ENCODE measurements around the gene ACTR10.
A peak's percentile ranks its signal among the peaks of the same experiment; 100 is the strongest.

ACTR10 gene

GRCh38 chr14:58189176-58189575 is 10.8 kb upstream of the ACTR10 start:
- Histone ChIP-seq H3K4me1 (ENCODE audit: insufficient read depth, low read length) (no peaks in the 10 kb centered on the region), H3K9ac (ENCODE audit: low read depth, low read length) (no peak overlapping the region), H3K4me3 (ENCODE audit: low read length) (no peak overlapping the region), H3K36me3 (ENCODE audit: insufficient read depth, low read depth, low read length) (no peaks in the 10 kb centered on the region), H3K27me3 (ENCODE audit: insufficient read depth, low read length) (no peaks in the 10 kb centered on the region), H3K9me3 (ENCODE audit: insufficient read depth, low read depth, low read length) (no peaks in the 10 kb centered on the region), H3K27ac (ENCODE audit: low read length) (no peak overlapping the region)

GRCh38 chr14:58191763-58192601 is 8.0 kb upstream of the ACTR10 start:
- H3K9me3 ChIP-seq (ENCODE audit: insufficient read depth, low read depth, low read length): no peaks in the 10 kb centered on the region
- no peak overlapping the region for H3K4me3 ChIP-seq (ENCODE audit: low read length)
- H3K9ac ChIP-seq (ENCODE audit: low read depth, low read length): no peak overlapping the region
- H3K4me1 ChIP-seq (ENCODE audit: insufficient read depth, low read length): no peaks in the 10 kb centered on the region
- no peaks in the 10 kb centered on the region for H3K36me3 ChIP-seq (ENCODE audit: insufficient read depth, low read depth, low read length)
- no peak overlapping the region for H3K27ac ChIP-seq (ENCODE audit: low read length)
- no peaks in the 10 kb centered on the region for H3K27me3 ChIP-seq (ENCODE audit: insufficient read depth, low read length)

GRCh38 chr14:58193542-58193941 is 6.4 kb upstream of the ACTR10 start:
- Histone ChIP-seq H3K9ac (ENCODE audit: low read depth, low read length) (no peak overlapping the region), H3K4me1 (ENCODE audit: insufficient read depth, low read length) (no peaks in the 10 kb centered on the region), H3K9me3 (ENCODE audit: insufficient read depth, low read depth, low read length) (no peaks in the 10 kb centered on the region), H3K4me3 (ENCODE audit: low read length) (no peak overlapping the region), H3K27ac (ENCODE audit: low read length) (no peak overlapping the region), H3K27me3 (ENCODE audit: insufficient read depth, low read length) (no peaks in the 10 kb centered on the region), H3K36me3 (ENCODE audit: insufficient read depth, low read depth, low read length) (no peaks in the 10 kb centered on the region)

DNA sequence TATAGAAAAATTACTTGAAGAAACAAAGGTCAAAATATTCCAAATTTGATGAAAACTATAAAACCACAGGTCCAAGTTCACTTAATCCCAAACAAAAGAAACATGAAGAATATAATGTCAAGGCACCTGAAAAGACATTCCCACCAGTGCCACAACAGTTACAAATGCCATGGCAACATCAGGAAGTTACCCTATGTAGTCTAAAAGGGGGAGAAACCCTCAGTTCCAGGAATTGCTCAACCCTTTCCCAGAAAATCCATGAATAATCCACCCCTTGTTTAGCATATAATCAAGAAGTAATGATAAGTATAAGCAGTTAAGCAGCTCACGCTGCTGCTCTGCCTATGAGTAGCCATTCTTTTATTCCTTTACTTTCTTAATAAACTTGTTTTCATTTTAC is 3.8 kb upstream of the ACTR10 start:
- Histone ChIP-seq H3K9ac (ENCODE audit: low read depth, low read length) (no peak overlapping the region), H3K4me1 (ENCODE audit: insufficient read depth, low read length) (0 out of 2 replicates have a peak, but pooled peaks cover 3% of the 10 kb centered on the region), H3K4me3 (ENCODE audit: low read length) (no peak overlapping the region), H3K27me3 (ENCODE audit: insufficient read depth, low read length) (no peaks in the 10 kb centered on the region), H3K9me3 (ENCODE audit: insufficient read depth, low read depth, low read length) (no peaks in the 10 kb centered on the region), H3K27ac (ENCODE audit: low read length) (no peak overlapping the region), H3K36me3 (ENCODE audit: insufficient read depth, low read depth, low read length) (no peaks in the 10 kb centered on the region)

DNA sequence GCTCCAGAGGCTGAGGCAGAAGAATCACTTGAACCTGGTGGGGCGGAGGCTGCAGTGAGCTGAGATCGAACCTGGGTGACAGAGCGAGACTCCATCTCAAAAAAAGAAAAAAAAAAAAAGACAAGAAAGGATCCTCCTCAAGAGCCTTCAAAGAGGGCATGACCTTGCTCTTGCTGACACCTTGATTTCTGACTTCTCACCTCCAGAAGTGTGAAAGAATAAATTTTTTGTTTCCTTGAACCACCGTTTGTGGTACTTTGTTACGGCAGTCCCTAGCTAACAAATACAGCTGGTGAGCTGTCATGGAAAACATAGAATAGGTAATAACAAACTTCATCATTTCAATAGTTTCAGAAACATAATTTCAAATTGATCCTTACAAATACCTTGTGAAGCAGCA is 1.9 kb upstream of the ACTR10 start:
- Histone ChIP-seq H3K9ac (ENCODE audit: low read depth, low read length) (no peak overlapping the region), H3K9me3 (ENCODE audit: insufficient read depth, low read depth, low read length) (no peaks in the 10 kb centered on the region), H3K4me1 (ENCODE audit: insufficient read depth, low read length) (0 out of 2 replicates have a peak, but pooled peaks cover 3% of the 10 kb centered on the region), H3K27ac (ENCODE audit: low read length) (no peak overlapping the region), H3K27me3 (ENCODE audit: insufficient read depth, low read length) (no peaks in the 10 kb centered on the region), H3K4me3 (ENCODE audit: low read length) (no peak overlapping the region), H3K36me3 (ENCODE audit: insufficient read depth, low read depth, low read length) (no peaks in the 10 kb centered on the region)

DNA sequence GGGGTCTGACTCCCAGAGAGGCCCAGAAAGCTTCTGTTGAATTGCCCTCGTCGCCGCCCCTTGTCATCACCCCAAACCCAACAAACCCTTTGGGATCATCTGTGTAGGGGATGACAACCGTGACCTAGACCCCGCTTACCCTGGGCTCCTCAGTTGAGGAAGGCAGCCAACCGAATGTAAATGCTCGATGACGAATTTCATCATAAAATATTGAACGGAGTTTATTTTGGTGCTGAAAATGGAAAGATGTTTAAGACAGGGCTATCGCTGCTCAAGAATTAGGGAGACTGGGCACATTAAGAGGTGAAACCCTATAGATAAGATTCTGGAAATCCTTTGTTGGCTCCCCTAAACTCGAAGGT is 512 bp downstream of the ACTR10 start:
- Histone ChIP-seq H3K4me1 (ENCODE audit: insufficient read depth, low read length) (0 out of 2 replicates have a peak, but pooled peaks cover 3% of the 10 kb centered on the region), H3K36me3 (ENCODE audit: insufficient read depth, low read depth, low read length) (peaks cover 7% of the 10 kb centered on the region), H3K27ac (ENCODE audit: low read length) (peak overlapping the region; percentile 15), H3K9me3 (ENCODE audit: insufficient read depth, low read depth, low read length) (no peaks in the 10 kb centered on the region), H3K4me3 (ENCODE audit: low read length) (peak overlapping the region; percentile 95), H3K27me3 (ENCODE audit: insufficient read depth, low read length) (no peaks in the 10 kb centered on the region), H3K9ac (ENCODE audit: low read depth, low read length) (peak overlapping the region; percentile 90)

DNA sequence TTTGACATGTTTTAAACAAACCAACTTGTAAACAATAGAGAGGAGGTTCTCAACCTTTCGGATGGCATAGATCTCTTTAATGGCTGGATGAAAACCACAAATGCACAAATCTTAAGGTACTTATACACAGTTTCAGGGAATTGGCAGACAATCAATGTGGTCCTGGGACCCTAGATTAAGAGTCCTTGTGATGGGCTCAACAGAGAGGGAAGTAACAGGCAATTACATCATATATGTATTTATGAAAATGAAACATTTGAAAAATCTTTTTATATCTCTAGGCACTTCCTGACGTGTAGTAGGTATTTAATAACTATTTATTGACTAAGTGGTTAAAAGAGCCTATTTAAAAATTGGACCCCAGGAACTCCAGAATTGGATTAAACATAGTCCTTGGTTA is 897 bp downstream of the ACTR10 start:
- Histone ChIP-seq H3K4me1 (ENCODE audit: insufficient read depth, low read length) (0 out of 2 replicates have a peak, but pooled peaks cover 3% of the 10 kb centered on the region), H3K9ac (ENCODE audit: low read depth, low read length) (peak overlapping the region; percentile 90), H3K9me3 (ENCODE audit: insufficient read depth, low read depth, low read length) (no peaks in the 10 kb centered on the region), H3K27ac (ENCODE audit: low read length) (no peak overlapping the region), H3K27me3 (ENCODE audit: insufficient read depth, low read length) (no peaks in the 10 kb centered on the region), H3K36me3 (ENCODE audit: insufficient read depth, low read depth, low read length) (peaks cover 7% of the 10 kb centered on the region), H3K4me3 (ENCODE audit: low read length) (peak overlapping the region; percentile 95)

- Histone ChIP-seq H3K36me3 (ENCODE audit: insufficient read depth, low read depth, low read length) (peaks cover 74% of the 10 kb centered on the region), H3K9ac (ENCODE audit: low read depth, low read length) (no peak overlapping the region), H3K27me3 (ENCODE audit: insufficient read depth, low read length) (no peaks in the 10 kb centered on the region), H3K9me3 (ENCODE audit: insufficient read depth, low read depth, low read length) (no peaks in the 10 kb centered on the region), H3K4me3 (ENCODE audit: low read length) (no peak overlapping the region), H3K4me1 (ENCODE audit: insufficient read depth, low read length) (no peaks in the 10 kb centered on the region), H3K27ac (ENCODE audit: low read length) (no peak overlapping the region)
Observed at GRCh38 chr14:58213176-58213575, 13.2 kb downstream of the ACTR10 start.

DNA sequence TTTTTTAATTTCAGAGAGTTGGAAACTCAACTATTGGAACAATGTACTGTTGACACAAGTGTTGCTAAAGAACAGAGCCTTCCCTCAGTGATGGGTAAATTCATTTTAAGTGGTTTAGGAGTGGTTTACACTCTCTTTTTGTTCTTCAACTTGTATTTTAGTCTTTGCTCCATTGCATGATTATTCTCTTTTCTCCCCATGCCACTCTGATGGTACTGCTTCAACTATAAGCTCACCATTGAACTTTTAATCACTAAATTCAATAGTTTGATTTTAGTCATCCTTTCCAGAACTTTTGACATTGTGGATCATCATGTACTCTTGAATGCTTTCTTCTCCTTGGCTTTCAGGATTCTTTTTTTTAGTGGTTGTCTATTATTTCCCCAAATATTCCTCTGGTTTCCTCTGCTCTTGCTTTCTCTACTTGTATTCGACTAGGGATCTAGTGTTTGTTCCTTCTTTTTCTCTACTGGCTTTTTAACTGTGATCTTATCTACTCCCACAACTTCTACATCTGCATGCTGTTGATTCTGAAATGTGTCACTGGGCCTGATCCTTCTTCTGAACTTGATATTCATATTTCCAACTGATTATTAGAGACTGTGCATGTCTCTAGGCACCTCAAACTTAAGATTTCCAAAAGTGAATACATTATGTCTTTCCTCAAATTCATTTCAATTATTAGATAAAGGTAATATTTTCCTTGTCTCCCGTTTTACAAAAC is 15.4 kb downstream of the ACTR10 start:
- Histone ChIP-seq H3K4me1 (ENCODE audit: insufficient read depth, low read length) (no peaks in the 10 kb centered on the region), H3K36me3 (ENCODE audit: insufficient read depth, low read depth, low read length) (peaks cover 58% of the 10 kb centered on the region), H3K9ac (ENCODE audit: low read depth, low read length) (no peak overlapping the region), H3K9me3 (ENCODE audit: insufficient read depth, low read depth, low read length) (no peaks in the 10 kb centered on the region), H3K27me3 (ENCODE audit: insufficient read depth, low read length) (no peaks in the 10 kb centered on the region), H3K4me3 (ENCODE audit: low read length) (no peak overlapping the region), H3K27ac (ENCODE audit: low read length) (no peak overlapping the region)

DNA sequence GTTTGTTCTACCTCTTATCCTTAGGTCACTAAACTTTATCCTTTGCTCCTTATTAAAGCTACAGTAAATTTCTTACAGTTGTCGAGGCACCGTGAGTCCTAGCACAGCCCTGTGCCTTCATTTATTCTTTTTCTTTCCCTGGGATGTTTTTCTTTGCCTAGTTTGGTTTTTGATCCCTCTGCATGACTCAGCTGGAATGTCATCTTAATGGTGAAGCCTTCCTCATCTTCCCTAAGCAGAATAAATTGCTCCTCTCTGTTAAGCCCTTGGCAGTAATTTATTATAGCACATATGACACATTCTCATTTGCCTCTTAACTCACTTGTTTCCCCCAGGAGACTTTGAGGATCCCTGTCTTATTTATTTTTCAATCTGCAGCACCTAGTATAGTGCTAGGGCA is 16.6 kb downstream of the ACTR10 start:
- Histone ChIP-seq H3K9ac (ENCODE audit: low read depth, low read length) (no peak overlapping the region), H3K27ac (ENCODE audit: low read length) (no peak overlapping the region), H3K36me3 (ENCODE audit: insufficient read depth, low read depth, low read length) (peaks cover 52% of the 10 kb centered on the region)

DNA sequence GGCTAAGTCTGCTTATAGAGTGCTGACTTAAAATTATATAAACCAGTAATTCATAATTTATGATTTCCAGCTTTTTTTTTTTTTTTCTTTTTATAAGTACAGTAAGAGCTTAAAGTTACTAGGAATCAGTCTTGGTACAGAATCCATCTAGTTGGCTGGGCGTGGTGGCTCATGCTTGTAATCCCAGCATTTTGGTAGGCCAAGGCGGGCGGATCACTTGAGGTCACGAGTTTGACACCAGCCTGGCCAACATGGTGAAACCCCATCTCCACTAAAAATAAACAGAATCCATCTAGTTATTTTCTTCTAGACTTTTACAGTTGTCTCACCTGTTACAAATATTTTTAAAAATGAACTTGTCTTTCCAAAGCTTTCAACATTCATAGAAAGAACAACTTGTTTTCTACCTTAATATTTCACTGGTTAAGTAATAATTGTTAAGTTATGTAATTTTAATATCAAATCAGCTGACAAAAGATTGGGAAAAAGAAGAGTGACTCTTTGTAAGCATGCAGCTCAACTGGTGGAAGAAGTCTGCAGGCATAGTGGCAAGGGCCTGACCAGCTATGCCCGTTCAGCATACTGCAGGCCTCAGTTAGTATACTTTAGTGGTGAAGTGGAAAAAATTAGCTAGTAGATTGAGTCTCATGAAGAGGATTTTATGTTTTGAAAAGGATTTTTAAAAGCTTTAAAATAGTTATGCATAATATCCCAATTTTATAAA is 27.3 kb downstream of the ACTR10 start:
- Histone ChIP-seq H3K9ac (ENCODE audit: low read depth, low read length) (no peak overlapping the region), H3K9me3 (ENCODE audit: insufficient read depth, low read depth, low read length) (no peaks in the 10 kb centered on the region), H3K27me3 (ENCODE audit: insufficient read depth, low read length) (no peaks in the 10 kb centered on the region), H3K4me3 (ENCODE audit: low read length) (no peak overlapping the region), H3K27ac (ENCODE audit: low read length) (no peak overlapping the region), H3K36me3 (ENCODE audit: insufficient read depth, low read depth, low read length) (no peaks in the 10 kb centered on the region), H3K4me1 (ENCODE audit: insufficient read depth, low read length) (no peaks in the 10 kb centered on the region)

More for the DNA sequence above, 16.6 kb downstream of the ACTR10 start:
- Histone ChIP-seq H3K9me3 (ENCODE audit: insufficient read depth, low read depth, low read length) (no peaks in the 10 kb centered on the region), H3K4me3 (ENCODE audit: low read length) (no peak overlapping the region), H3K27me3 (ENCODE audit: insufficient read depth, low read length) (no peaks in the 10 kb centered on the region), H3K4me1 (ENCODE audit: insufficient read depth, low read length) (no peaks in the 10 kb centered on the region)

All from iPS-20b (cell line).